Measurements from ENCODE around the gene SLC45A2.
"Not testable (repeated sequence)": the region's sequence is repeated elsewhere in the genome, so short reads cannot be mapped to it uniquely, and the experiment has no call there.

The SLC45A2 gene

GRCh38 chr5:33966805-33967204 lies 17.7 kb downstream of the SLC45A2 start:
- DNase-seq (ENCODE audit: low spot score), result no peak

- no peak for DNase-seq (ENCODE audit: low spot score)
Observed at GRCh38 chr5:33964132-33964700, 20.3 kb downstream of the SLC45A2 start.

- no peak for DNase-seq (ENCODE audit: low spot score)
Observed at GRCh38 chr5:33958176-33958575, 26.3 kb downstream of the SLC45A2 start.

- no peak for DNase-seq (ENCODE audit: low spot score)
Observed at GRCh38 chr5:33957577-33958150, 26.8 kb downstream of the SLC45A2 start.

- DNase-seq (ENCODE audit: low spot score), result not testable (repeated sequence)
Observed at GRCh38 chr5:33952175-33952574, 32.3 kb downstream of the SLC45A2 start.

GRCh38 chr5:33944543-33945132 lies 39.9 kb downstream of the SLC45A2 start:
- DNase-seq (ENCODE audit: low spot score), result no peak

GRCh38 chr5:33941090-33941489 lies 43.4 kb downstream of the SLC45A2 start:
- no peak for DNase-seq (ENCODE audit: low spot score)

- DNase-seq (ENCODE audit: low spot score), result no peak
Observed at GRCh38 chr5:33939556-33940262, 44.8 kb downstream of the SLC45A2 start.

- DNase-seq (ENCODE audit: low spot score), result no peak
Observed at GRCh38 chr5:33938881-33939280, 45.6 kb downstream of the SLC45A2 start.

GRCh38 chr5:33938507-33938796 lies 46.0 kb downstream of the SLC45A2 start:
- DNase-seq (ENCODE audit: low spot score), result no peak

GRCh38 chr5:33937707-33938506 lies 46.6 kb downstream of the SLC45A2 start:
- no peak for DNase-seq (ENCODE audit: low spot score)

GRCh38 chr5:33937017-33937706 lies 47.3 kb downstream of the SLC45A2 start:
- DNase-seq (ENCODE audit: low spot score), result no peak

GRCh38 chr5:33936381-33937016 lies 48.0 kb downstream of the SLC45A2 start, which contains the start of gene RXFP3:
Gene RXFP3 (plus strand): TSS chr5:33936386. CDS start chr5:33936741, 355 bp downstream.
- no peak for DNase-seq (ENCODE audit: low spot score)

- peak; percentile 83 for DNase-seq (ENCODE audit: low spot score)
Observed at GRCh38 chr5:33936004-33936380, 48.5 kb downstream of the SLC45A2 start.

GRCh38 chr5:33934176-33934575 lies 50.3 kb downstream of the SLC45A2 start:
- no peak for DNase-seq (ENCODE audit: low spot score)

- no peak for DNase-seq (ENCODE audit: low spot score)
Observed at GRCh38 chr5:33933723-33934169, 50.7 kb downstream of the SLC45A2 start.

GRCh38 chr5:33931136-33931535 lies 53.4 kb downstream of the SLC45A2 start:
- DNase-seq (ENCODE audit: low spot score), result no peak

GRCh38 chr5:33929925-33930690 lies 54.4 kb downstream of the SLC45A2 start:
- DNase-seq (ENCODE audit: low spot score), result no peak

- no peak for DNase-seq (ENCODE audit: low spot score)
Observed at GRCh38 chr5:33928283-33928682, 56.2 kb downstream of the SLC45A2 start.

GRCh38 chr5:33927685-33928084 lies 56.8 kb downstream of the SLC45A2 start:
- no peak for DNase-seq (ENCODE audit: low spot score)

GRCh38 chr5:33925278-33925677 lies 59.2 kb downstream of the SLC45A2 start:
- DNase-seq (ENCODE audit: low spot score), result no peak
